IPS-NIHi7 (cell line): ENCODE data around the gene C2CD3.
"Not testable (repeated sequence)": the region's sequence is repeated elsewhere in the genome, so short reads cannot be mapped to it uniquely, and the experiment has no call there.

Experiments
- DNase-seq: peaks from one replicate; pipeline ENCODE4 v3.0.0; 2012; ENCODE audit warnings: mixed read lengths; ENCODE audit errors: extremely low spot score

Gene C2CD3

DNA sequence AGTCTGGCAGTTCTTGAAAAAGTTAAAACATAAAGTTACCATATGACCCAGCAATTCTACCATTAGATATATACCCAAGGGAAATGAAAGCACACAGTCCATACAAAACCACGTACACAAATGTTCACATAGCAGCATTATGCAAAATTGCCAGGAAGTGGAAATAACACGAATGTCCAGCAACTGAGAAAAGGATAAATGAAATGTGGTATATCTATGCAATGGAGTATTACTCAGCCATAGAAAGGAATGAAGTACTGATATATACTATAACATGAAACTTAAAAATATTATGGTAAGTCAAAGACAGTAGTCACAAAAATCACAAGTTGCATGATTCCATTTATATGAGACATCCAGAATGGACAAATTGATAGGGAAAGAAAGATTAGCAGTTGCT is 57.9 kb downstream of the C2CD3 start:
- DNase-seq: no peak

DNA sequence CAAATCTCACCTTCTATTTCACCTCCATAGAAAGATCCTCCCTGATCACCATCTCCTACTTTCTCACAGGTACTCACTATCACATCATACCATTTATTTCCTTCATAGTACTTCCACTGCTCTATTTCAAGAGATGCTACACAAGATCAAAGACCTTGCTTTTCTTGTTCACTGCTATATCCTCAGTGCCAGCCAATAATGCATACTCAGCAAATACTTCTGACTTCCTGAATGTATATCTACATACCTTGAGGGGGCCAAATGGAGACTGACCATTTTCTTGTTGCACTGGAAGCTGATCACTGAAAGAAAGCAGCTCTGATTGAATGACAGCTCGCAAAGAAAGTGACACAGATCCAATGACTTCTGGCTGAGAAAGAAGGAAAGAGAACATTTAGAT is 64.7 kb downstream of the C2CD3 start:
- no peak for DNase-seq

DNA sequence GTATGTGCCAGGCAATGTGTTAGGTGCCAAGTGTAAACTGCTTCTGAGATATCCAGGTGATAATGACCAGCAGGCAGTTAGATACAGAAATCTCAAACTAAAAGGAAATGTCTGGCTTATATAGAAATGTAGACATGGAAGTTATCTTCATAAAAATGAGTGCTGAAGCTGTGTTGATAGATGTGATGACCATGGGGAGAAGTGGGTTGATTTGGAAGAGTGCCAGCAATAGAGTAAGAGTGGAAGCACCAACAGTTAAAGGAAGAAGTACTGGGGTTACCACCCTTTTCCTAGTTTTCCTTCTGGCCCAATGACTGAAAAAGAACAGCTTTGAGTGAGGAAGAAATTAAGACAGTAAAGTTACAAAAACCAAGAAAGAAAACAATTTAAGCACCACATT is 68.5 kb downstream of the C2CD3 start:
- DNase-seq: no peak

DNA sequence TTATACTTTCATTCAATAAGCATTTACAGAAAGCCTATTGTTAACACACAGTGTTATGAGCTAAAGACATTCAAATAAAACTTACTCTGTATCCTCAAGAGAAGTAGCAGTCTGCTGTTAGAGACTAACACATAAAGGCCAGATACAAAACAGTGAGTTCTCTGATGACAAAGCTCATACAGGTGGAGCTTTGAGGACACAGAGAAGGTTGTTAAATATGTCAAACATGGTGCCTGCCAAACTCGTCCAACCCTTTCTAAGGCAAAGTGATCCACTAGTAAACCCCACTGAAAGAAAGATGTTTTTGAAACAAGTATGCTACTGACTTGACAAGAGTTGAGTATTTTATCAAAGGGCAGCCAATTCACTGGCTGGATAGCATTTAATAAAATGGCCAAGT is 70.1 kb downstream of the C2CD3 start:
- no peak for DNase-seq

DNA sequence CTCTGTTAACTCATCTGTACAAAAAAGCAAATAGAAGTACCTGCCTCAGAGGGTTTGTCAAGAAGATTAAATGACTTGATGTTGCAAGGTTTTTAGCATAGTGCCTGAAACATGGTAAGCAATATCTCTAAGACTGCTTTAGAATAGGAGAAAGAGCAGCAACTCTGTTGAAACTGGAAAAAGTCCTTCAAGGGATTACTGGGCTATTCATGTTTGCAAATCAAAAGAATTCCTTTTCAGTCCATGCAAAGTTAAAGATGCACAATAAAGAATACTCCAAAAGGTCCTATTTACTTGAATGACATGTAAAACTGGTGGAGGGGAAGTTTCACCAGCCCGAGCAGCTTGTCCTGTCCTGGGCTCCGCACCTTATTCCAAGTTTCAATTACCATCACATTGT is 70.6 kb downstream of the C2CD3 start:
- DNase-seq: no peak

DNA sequence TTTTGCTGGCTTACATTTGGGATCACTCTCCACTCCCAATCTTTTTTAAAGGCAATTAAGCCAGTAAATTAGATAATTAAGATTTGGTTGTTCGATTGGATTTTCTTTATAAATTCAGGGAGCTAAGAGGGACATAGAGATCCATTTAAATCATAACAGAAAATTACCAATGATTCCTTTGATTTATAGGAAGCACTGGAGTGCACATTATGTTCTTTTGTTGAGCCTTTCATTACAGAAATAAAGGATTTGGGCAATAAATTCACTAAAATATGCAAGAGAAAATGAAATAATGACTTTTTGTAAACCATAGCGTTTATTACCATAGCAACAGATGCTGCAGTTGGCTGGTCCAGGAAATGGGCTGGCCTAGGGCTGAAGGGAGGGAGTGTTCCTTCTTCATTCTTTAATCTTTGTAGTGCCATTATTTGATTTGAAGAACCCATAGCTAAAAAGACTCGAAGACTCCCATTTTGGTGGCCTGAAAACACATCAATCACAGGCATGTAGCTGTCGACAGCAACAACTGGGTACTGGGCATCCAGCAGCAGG is 73.0 kb downstream of the C2CD3 start:
- DNase-seq: no peak

DNA sequence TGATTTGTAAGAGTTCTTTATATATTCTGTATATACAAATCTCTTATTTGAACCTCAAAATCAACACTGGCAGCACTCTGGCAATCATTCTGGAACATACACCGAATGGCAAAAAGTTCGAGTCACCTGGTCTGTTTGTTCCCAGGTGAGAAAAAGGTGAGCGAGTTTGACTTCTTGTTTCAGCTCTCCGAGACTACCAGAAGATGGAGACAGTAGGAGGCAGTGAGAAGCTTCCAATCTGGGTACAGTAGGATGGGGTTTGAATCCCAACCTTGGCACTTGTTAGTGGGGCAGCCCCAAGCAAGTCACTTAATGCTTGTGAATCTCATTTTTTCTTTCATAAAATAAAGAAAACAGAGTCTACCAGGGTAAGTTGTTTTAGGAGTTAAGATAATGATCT is 76.4 kb downstream of the C2CD3 start:
- DNase-seq: no peak

DNA sequence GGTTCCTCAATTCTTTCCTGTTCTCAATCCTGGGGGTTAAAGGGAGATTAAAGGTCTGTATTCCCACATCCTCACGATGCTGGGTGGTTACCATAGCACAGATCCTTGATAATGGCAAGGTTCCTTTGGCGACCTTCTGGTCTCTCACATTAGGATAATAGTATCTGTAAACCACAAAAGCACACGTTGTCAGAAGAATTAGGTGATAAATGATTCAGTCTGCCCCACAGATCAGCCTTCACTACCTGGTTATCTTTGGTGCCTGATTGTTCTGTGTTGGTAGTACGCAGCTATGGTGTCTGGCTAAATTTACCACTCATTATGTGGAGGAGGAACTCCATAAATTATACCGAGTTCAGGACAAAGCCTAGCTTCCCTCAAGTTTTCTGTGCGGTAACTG is 78.4 kb downstream of the C2CD3 start:
- no peak for DNase-seq

DNA sequence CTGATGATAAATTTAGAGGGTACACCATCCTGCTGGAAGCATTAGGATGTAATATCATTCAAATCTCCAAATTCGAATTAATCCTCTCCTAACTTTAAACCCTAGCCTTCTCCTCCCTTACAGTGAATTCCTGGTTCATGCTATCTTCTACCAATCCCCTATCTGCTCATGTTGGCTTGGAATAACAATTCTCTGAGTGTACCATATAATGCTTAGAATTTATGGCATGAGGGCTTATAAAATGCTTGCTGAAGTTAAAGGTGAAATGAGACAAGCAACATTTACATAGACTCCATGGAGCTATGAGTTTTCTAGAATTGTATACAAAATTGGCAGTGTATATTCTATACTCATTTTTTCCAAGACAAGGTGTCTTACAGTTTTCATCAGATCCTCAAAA is 79.3 kb downstream of the C2CD3 start:
- DNase-seq: no peak

DNA sequence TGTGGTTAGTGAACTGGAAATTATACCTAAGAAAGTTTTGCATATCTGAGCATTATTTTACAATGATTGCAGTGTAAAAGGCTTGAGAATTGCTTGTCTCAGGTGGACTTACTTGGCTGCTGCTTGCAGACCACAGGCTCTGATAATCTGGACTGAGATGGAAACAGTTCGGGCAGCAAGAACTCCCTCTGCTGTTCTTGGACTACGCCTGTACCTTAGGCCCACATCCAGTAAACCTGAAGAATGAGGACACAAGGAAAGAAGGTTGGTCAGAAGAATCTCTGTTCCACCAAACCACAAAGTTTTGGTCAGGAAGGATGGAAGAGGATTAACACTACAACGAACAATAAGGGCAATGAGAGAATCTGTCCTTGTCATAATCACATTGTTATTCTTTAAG is 80.1 kb downstream of the C2CD3 start:
- DNase-seq: no peak

DNA sequence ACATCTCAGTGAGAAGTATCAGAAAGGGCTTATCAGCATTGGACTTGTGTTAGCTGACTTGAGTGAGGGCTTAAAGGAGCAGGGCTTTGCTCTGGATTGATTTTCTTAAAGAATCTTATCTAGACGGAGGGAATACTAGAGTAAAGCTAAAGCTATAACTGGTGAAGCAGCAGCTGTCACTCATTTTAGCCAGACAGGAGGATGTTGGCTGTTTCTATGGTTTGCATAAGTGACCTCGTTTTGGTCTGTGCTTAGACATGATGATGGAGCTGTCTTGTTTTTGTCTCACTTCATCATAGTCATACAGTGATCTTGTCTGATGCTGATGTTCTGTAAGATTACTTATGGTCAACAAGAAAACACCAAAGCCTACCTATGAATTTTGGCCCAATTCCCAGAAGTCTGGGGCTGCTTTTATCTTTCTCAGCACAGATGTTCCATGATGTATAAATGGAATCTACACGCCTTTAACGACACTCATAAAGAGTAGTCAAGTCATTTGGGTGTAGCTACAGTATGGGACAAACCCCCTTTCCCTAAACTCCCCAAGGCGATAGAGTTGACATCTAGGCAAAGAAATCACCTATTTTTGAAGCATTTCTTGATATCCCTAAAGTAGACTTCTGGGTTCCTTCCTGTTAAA is 84.4 kb downstream of the C2CD3 start:
- DNase-seq: no peak

DNA sequence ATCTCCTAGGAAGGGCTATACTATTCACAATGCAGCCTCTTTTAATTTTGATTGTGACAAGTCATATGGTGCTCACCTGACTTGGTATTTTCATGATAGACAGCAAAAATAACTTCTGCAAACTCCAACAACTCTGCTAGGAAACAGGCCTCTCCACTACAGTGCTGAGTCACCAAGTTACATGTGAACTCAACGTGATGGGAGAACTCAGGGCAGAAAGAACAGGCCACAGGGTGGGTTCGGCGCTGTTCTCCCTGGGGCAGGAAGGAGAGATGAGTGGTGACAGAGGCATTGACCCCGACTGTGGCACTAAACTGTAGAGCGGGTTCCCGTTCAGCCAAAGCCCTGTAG is 85.3 kb downstream of the C2CD3 start:
- no peak for DNase-seq

DNA sequence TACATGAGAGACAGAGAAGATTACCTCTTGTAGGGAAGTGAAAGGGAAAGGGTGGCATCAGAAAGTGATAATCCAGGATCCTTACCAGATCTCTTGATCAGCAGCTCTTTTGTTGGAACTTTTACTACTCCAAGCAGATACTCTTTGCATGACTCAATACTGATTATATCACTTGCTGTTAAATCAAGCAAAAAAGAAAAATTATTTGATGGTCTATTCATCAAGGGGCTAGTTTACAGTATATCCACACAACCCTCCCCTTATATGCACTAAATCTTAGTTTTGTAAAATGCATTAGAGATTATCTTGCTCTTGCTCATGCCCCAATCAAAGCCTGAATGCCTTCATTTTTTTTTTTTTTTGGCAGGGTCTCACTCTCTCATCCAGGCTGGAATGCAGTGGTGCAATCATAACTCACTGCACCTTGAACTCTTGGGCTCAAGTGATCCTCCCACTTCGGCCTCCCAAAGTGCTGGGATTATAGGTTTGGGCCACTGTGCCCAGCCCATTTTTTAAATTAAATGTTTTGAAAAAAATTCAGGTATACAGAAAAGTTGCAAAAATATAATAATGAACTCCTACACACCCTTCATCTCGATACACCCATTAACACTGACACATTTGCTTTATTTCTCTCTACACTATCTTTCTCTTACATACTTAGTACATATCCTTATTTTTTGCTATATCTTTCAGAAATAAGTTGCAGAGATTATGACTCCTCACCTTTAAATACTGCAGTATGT is 85.8 kb downstream of the C2CD3 start:
- no peak for DNase-seq

DNA sequence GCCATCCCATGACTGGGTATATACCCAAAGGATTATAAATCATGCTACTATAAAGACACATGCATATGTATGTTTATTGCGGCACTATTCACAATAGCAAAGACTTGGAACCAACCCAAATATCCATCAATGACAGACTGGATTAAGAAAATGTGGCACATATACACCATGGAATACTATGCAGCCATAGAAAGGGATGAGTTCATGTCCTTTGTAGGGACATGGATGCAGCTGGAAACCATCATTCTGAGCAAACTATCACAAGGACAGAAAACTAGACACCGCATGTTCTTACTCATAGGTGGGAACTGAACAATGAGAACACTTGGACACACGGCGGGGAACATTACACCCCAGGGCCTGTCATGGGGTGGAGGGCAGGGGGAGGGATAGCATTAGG is 86.9 kb downstream of the C2CD3 start:
- not testable (repeated sequence) for DNase-seq

DNA sequence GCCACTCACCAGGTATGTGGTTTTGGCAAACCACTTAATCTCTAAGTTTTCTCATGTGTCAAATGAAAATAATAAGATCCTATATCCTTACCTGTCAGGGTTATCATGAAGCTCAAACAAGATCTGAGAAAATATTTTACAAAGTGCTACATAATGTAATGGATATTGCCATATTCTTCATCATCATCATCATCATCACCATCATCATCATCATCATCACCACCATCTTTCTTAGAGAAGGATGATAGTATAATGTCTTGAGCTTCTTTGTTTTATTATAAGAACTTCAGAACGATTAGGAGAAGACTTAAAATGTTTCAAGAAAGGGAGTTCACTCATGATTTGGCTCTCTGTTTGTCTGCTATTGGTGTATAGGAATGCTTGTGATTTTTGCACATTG is 89.4 kb downstream of the C2CD3 start:
- DNase-seq: no peak

DNA sequence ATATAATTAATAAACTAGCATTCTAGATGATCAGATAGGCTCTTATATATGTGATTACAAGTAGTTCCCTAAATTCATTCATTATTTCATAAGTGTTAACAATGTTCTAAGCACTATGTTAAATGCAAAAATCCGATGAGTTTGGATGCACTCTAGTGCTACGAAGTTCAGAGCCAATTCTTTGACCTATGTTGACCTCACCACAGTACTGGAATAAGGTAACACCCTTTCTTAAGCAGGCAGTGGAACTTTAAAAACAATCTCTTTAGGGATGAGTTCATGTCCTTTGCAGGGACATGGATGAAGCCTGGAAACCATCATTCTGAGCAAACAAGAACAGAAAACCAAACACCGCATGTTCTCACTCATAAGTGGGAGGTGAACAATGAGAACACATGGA is 93.6 kb downstream of the C2CD3 start:
- no peak for DNase-seq

DNA sequence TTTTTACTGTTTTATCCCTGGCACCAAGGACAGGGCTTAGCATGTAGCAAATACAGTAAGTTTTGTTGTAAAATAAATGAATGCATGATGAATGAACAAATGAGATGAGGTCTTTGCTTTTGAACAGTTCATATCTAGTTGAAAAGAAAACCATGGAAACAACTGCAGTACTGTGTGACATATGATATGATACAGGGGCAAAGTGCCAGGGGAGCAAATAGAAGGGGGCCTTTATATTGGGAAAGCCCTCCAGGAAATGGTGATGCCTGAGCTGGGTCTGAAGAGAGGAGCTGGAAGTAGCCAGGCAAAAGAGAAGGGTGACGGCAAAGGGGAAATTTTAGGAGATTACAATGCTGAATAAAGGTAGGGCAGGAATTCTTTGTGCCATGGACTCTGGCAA is 98.1 kb downstream of the C2CD3 start:
- no peak for DNase-seq

DNA sequence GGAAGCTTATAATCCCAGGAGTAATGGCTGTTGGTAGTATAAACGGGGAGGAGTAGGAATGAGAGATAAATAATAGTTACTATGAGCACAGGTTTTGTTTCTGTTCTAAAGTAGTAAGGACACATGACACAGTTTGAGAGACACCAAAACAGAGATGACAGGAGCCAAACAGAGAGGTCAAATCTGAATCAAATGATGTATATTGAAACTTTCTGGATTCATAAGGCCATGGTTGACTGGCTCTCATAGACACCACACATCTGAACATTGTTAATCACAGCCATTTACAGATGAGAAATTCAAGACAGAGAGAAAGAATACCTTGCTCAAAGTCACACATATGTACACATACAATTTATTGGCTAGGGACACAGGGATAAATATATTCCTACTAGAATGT is 98.5 kb downstream of the C2CD3 start:
- DNase-seq: no peak

DNA sequence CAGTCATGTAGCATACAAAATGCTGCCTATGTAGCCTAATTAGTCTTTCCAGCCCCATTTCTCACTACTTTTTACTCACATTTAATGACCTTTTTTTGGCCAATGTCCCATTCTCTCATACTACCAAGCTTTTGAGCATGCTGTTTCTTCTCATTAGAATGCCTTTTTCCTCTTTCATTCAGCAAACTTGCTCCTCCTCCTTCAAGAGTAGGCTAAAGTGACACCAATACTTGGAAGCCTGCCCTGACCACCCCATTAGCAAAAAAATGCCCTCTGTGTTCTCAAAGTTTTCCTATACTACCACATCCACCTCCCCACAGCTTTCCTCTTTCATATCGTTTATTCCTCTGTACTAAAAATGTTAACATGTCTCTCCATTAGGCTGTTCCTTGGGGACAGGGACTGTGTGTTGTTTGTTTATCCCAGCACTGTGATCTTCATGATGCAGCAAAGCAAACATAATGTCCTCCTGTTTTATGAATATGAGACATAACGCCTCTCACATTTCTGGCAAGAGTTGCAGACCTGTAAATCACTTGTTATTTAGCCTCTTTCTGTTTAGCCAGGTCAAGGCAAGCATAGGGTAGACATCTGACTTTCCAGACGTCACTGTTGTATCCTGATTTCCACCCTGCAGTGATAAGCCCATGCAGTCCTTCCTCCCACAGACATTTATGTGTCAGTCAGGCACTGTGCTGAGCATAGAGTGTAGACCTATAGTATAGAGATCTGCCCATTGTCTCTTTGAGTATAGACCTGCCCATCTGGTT is 99.9 kb downstream of the C2CD3 start:
- DNase-seq: no peak

DNA sequence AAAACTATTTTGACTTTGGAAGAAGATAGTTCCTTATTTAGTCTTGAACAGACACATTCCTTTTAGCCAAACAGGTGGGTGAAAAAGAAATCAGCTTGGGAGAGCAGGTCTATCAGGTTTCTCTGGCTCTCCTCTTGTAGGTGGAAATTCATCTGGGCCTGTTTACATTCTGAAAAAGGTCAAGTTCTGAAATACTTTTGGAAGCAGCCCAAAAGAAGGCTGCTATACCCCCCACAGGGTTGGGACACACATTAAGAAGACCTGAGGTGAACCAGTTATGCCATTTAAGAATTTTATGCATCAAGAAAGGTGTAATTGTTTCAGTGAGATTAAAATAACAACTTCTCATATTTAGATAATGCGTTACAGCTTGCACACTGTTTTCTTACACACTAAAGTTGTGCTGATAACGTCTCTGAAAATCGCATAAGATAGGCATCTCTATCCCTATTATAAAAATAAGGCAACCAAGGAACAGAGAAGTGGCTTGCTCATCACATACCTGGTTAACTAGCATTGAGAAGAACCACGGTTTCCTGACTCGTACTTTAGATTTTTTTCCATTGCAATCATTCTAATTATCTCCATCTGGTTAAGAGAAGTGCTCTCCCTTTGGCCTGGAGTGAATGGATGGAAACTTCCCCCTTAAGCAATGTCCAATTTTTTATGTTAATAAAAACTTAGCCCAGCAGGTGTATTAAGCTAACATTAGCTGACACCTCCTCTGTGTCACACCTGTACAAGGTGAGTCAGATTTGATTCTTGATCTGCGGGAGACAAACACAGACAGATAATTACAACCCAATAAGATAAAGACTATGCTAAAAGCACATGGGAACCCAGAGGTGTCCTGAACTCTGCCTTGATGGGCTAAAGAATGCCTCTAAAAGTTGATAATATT is 101.4 kb downstream of the C2CD3 start:
- no peak for DNase-seq

DNA sequence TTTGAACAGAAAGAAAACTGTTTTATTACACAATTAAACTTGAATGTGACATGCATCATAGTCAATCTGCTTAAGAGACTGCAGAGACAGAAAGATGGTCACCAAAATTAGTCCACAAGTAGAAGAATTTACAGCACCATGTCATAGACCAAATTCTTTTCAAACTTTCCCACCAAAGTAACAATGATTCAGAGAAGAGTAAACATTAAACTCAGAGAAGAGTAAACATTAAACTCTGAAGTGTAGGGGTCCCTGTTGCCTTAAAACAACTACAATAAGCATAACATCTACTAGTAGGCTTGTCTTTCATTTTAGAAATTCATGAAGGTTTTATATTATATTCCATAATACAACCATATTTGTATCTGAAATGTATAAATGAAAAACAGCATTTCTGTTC is 104.1 kb downstream of the C2CD3 start:
- not testable (repeated sequence) for DNase-seq

DNA sequence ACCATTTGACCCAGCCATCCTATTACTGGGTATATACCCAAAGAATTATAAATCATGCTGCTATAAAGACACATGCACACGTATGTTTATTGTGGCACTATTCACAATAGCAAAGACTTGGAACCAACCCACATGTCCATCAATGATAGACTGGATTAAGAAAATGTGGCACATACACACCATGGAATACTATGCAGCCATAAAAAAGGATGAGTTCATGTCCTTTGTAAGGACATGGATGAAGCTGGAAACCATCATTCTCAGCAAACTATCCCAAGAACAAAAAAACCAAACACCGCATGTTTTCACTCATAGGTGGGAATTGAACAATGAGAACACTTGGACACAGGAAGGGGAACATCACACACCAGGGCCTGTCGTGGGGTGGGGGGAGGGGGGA is 105.3 kb downstream of the C2CD3 start:
- DNase-seq: not testable (repeated sequence)
